Ovary (tissue), 3 donors: ENCODE measurements around the gene WASHC2A.

Experiments
- EP300 ChIP-seq: sonication (generic); formaldehyde crosslinking; IDR thresholded peaks from one replicate; pipeline ENCODE4 v1.6.1; 2017; ENCODE audit warnings: antibody characterized with exemption
- TF ChIP-seq, protein P1 (sequence below), 3 donors: fragments of 450-650 bp in 2 of 3; fragments of 200-600 bp in 1 of 3; IDR thresholded peaks; one replicate each; pipeline versions ENCODE4 v1.5.1 to v1.8.0; 2016 to 2022; ENCODE audit warnings: antibody characterized with exemption in 3 of 3, mild to moderate bottlenecking in 1 of 3
- donor health status: DM: no; HTN: no; CAD: no.

DNA sequence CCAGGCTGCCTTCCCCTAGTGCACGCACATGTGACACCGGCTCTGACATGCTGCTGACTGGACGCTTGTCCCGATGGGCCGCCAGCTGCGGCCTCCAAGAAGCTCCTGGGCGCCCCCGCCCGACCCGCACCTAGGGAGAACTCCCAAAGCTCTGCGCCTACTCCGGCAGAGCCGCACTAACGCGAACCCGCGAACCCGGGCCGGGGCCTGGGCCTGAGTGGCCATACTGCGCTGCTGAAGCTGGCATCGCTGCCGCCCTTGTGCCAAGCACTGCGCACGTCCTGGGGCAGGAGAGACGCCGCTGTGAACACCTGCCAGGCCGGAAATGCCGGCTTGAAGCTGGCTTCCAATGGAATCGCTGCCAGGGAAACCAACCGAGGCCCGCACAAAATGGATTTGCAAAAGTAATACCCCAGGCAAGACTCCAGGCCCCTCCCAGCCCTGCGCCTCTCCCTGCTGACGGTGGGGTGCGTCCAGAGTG is 85.1 kb downstream of the WASHC2A start:
- TF ChIP-seq, protein P1, sequence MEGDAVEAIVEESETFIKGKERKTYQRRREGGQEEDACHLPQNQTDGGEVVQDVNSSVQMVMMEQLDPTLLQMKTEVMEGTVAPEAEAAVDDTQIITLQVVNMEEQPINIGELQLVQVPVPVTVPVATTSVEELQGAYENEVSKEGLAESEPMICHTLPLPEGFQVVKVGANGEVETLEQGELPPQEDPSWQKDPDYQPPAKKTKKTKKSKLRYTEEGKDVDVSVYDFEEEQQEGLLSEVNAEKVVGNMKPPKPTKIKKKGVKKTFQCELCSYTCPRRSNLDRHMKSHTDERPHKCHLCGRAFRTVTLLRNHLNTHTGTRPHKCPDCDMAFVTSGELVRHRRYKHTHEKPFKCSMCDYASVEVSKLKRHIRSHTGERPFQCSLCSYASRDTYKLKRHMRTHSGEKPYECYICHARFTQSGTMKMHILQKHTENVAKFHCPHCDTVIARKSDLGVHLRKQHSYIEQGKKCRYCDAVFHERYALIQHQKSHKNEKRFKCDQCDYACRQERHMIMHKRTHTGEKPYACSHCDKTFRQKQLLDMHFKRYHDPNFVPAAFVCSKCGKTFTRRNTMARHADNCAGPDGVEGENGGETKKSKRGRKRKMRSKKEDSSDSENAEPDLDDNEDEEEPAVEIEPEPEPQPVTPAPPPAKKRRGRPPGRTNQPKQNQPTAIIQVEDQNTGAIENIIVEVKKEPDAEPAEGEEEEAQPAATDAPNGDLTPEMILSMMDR (IDR thresholded peaks at IDR 0.05) = no peak
- TF ChIP-seq EP300 = no peak
